HG03064 (cell line): Measurements from ENCODE around the gene ADPRHL1.
"Not testable (repeated sequence)": the region's sequence is repeated elsewhere in the genome, so short reads cannot be mapped to it uniquely, and the experiment has no call there.

Source experiments
- ATAC-seq: cut with Tn5 transposase; IDR thresholded peaks from one replicate; pipeline ENCODE4 v1.9.1; 2021; ENCODE audit warnings: low read depth; ENCODE audit not compliant: unreplicated experiment

The ADPRHL1 gene

DNA sequence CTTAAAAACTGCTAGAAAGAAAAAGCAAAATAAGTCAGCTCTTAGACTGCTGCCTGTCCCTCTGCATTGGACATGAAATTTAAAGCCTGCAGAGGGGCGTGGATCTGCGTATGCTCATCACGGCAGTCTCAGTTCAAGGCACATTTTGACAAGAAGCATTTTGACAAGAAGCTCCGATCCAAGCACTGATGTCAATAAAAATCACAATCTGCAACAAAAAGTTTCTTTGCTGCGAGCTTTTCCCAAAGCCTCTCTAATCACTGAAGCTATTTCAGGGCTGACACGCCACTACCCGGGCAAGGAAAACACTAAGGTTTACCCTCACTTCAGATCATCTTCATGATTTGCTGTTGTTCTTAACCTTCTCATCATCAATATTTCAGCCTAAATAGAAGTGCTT lies 29.8 kb upstream of the ADPRHL1 start:
- ATAC-seq = no peak

DNA sequence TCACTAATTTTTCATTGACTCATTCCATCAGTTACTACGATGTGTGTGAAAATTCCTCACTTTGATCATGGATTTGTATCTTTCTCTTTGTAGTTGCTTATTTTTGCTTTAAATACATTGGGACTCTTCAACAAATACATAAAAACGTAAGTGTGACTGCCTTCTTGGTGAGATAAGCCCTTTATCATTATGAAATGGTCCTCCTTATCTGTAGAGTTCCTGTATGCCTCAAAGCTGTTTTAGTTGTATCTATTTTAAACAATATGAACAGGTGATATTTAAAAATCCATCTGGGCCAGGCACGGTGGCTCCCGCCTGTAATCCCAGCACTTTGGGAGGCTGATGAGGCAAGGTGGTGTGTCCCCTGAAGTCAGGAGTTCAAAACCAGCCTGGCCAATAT lies 25.9 kb upstream of the ADPRHL1 start:
- no peak for ATAC-seq

DNA sequence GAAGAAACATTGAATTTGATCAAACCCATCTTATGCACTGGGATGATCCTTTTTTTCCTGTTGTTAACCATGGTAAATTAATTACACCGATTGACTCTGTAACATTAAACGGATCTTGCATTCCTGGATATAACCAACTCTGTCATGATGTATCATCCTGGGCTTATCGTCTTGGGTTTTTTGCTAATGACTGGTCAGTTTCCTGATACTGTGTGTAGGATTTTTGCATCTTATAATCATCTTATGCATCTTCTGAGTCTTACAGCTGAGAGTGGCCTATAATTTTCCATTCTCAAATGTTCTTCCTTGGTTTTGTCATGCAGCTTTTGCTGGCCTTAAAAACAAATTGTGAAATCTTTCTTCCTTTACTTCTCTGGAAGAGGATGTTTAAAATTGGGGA lies 24.4 kb upstream of the ADPRHL1 start:
- ATAC-seq = no peak

DNA sequence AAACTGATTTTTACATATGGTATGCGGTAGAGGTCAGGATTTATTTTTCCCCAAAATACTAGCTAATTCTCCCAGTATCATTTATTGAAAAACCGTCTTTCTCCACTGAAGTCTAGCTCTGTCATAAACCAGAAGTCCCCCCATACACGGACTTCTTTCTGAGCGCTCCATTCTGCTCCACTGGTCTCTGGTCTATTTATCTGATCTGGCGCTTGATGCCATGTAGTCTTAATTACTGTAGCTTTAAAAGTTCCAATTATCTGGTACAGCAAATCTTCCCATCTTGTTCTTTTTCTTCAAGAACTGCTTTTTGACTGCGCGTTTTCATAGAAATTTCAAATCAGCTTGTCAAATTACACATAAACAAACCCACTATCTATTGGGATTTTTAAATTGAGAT lies 23.5 kb upstream of the ADPRHL1 start:
- no peak for ATAC-seq

DNA sequence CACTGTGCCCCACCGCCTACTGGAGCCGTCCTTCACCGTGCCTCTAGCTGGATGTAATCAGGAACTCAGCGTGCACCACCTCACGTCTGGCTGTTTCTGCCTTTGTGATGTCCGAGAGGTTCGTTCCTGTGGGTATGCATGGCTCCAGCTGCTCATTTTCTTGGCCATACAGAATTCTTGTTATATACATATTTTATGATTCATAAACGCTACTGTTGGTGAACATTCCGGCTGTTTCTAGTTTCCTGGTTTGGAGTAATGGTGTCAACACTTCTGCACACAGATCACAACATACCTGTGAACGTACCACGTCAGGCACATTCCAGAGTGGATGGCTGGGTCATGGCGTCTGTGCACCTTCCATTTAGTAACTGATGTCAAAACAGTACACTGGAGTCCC lies 22.6 kb upstream of the ADPRHL1 start:
- no peak for ATAC-seq

DNA sequence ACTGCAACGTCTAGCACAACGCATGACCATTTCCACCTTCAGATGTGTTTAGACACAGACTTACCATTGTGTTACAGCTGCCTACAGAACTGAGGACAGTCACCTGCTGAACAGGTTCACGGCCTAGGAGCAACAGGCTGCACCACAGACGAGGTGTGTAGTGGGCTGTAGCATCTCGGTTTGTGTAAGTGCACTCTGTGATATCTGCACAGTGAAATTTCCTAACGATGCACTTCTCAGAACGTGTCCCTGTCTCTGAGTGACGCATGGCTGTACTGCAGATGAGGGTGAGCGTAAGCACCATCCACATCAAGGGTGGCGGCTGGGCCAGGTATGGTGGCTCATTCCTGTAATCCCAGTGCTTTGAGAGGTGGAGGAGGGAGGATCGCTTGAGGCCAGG lies 22.0 kb upstream of the ADPRHL1 start:
- no peak for ATAC-seq

DNA sequence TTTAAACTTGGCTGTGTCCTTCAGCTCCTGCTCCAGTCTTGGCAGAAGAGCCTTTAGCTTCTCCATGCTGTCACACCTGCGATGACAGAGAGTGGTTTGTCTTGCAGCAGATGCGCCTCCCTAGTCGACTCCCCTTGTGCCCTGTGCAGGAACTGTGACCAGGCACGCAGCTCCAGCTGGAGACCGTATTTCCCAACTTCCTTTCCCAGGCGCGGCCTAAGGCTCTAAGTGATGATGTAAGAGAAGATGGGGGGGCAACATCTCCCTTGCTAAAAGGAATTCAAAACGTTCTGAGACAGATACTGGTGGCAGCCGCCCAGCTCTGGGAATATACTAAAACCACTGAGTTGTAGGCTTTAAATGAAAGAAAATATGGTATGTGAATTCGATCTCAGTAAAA lies 20.9 kb upstream of the ADPRHL1 start:
- no peak for ATAC-seq

DNA sequence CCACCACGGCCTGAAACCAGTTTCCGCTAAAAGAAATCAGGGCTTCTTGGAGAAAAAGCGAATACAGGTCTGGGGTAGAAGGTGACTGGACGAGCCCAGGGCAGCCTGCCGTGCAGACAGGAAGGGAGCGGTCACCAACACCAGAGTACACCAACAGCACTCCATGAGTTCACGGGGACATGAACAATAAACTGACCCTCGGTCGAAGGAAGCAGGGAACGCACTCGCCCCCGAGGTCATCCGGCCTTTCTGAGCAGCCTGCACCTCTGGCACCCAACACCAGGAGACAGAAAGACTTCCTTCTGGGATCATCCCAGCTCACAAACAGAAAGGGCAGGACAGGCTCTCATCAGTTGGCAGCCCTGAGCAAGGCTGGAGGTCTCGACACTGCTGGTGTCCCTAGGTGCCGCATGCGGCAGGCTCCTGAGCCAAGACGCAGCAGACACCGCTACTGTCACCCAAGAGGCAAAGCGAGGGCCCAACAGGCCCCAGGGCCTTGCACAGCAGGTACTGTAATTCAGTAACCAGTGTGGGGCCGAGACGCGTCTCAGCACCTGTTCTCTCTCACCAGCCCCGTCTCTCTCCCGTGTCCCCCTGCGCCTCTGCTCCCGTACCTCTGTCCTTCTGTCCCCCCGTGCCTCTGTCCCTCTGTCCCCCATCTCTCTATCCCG lies 19.2 kb upstream of the ADPRHL1 start:
- no peak for ATAC-seq

DNA sequence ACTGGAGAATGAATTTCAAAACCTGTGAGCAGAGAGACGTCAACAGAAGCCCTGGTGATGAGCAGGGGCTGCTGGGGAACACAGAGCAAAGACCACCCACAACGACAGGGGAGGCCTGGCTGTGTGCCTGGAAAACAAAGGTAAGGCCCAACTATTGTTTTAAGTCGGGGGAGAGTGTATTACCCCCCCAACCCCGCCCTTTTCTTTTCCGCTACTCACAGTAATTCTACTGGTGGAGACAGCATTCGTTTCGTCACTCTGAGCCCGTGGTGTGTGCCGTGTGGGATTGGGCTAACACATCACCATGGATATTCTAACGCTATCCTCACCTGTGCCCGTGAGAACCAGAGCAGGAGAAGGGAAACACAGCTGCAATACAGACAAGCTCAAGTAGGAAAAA lies 18.6 kb upstream of the ADPRHL1 start:
- ATAC-seq = no peak

DNA sequence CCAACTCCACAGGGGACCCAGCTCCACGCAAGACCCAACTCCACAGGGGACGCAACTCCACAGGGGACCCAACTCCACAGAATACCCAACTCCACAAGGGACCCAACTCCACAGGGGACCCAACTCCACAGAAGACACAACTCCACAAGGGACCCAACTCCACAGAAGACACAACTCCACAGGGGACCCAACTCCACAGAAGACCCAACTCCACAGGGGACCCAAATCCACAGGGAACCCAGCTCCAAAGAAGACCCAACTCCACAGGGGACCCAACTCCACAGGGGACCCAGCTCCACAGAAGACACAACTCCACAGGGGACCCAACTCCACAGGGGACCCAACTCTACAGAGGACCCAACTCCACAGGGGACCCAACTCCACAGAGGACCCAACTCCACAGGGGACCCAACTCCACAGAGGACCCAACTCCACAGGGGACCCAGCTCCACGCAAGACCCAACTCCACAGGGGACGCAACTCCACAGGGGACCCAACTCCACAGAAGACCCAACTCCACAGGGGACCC lies 17.4 kb upstream of the ADPRHL1 start:
- ATAC-seq = not testable (repeated sequence)

DNA sequence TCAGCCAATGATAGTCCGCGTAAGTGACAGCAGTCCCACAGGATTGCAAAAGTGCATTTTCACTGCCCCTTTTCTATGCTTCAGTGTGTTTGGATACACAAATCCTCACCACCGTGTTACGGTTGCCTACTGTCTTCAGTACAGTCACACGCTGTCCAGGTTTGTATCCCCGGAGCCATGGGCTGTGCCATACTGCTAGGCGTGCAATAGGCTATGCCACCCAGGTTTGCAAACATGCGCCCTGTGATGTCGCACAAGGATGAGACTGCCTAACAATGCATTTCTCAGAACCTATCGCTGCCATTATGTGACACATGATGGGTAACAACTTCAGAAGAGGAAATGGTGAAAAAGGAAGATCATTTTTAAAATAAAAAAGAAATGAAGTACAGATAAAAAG lies 16.8 kb upstream of the ADPRHL1 start:
- ATAC-seq = no peak

DNA sequence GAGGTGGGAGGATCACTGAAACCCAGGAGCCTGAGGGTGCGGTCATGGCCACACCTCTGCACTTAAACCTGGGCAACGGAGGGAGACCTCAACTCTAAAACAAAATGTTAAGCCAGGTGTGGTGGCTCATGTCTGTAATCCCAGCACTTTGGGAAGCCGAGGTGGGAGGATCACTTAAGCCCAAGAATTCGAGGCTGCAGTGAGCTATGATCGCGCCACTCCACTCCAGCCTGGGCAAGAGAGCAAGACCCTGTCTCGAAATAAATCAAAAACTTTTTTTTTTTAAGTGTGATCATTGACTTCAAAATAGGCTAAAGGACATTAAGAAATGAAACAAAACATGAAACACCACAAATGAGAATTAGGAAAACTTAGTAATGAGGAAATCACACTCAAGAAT lies 16.3 kb upstream of the ADPRHL1 start:
- no peak for ATAC-seq

DNA sequence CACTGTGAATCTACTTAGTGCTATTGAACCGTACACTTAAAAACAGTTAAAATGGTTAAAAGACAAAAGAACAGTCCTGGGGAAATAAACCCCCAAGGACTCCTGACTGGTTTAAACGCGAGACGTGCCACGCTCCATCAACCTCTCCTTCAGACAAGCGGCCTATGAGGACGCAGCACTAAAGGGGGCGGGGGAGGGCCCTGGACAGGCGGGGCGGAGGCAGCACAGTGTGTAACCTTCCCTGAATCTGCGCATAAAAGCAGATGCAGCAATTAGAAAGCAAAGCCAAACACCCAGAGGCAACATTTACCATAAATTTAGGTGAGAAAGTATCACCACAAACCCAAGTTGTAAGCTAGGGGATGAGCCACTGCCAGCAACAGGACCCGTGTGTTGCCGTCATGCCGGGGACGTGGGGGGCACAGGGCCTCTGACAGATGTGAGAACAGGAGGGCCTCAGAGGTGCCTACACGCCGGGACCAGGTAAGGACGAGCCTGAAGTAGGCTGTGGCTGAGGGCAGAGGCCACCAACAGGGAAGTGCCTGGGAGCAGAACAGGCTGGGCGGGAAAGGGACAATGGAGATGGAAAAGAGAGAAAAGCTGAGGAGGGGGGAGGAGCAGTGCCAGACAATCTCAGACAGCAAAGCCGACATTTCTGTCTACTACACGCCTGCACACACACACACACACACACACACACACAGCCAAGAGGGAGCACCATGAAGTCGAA lies 15.3 kb upstream of the ADPRHL1 start:
- ATAC-seq = no peak

DNA sequence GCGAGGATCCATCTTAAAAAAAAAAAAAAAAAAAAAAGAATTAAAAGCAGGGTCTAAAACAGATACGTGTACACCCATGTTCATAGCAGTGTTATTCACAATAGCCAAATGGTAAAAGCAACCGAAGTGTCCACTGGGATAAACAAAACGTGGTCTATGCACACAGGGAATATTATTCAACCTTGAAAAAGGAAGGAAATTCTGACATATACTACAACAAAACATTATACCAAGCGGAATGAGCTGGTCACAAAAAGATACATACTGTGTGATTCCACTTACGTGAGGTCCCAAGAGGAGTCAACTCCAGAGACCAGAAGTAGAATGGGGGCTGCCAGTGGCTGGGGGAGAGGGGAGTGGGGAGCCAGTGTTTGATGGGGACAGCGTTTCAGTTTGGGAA lies 14.7 kb upstream of the ADPRHL1 start:
- ATAC-seq = no peak

DNA sequence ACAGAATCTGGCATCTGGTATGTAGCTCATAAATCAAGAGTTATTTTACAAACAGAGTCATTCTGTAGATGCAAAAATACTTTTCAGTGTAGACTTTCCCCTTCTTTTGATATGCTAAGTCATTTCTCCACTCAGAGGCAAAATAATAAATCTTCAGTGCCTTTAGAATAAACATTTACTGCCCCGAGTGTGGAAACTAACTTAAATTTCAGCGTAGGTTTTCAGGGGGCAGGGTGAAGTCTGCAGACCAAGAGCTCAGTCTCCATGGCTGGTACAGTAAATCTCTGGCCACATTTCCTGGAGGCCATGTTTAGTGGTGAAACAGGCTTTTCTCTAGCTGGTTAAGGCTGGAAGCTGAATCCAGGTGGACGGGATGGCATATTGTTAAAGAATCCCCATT lies 13.1 kb upstream of the ADPRHL1 start:
- no peak for ATAC-seq

DNA sequence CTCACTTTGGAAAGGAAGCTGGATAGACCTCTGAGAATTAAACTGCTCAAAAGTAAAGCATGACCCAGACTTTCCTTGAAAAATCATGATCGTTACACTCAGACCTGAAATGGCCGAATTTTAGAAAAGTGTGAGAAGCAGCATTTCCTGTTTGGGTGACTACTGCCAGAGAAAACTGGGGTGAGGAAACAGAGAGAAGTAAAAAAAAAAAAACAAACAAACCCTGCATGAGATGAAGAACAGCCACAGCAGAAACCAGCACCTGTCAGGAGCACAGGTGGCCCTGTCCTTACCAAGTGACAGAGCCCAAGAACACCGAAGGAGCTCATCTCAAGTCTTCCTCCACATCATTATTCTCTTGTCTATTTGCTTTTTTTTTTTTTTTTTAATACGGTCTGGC lies 12.0 kb upstream of the ADPRHL1 start:
- ATAC-seq = no peak

DNA sequence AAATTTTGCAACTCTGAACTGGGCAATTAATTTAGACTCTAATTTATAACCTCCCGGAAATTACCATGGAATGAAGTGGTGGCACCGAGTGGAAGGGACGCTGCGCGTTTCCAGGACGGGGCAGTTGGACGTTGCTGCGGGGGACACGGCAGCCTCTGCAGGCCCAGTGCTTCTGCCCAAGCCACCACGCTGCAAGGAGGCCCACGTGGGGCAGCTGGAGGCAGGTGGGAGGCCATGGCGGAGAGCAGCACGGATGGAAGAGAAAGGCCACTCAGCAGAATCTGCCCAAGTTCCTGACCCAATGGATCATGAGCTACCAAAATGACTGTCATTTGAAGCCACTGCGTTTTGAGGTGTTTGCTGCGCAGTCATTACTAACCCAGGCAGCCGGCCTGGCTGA lies 11.2 kb upstream of the ADPRHL1 start:
- ATAC-seq = no peak

DNA sequence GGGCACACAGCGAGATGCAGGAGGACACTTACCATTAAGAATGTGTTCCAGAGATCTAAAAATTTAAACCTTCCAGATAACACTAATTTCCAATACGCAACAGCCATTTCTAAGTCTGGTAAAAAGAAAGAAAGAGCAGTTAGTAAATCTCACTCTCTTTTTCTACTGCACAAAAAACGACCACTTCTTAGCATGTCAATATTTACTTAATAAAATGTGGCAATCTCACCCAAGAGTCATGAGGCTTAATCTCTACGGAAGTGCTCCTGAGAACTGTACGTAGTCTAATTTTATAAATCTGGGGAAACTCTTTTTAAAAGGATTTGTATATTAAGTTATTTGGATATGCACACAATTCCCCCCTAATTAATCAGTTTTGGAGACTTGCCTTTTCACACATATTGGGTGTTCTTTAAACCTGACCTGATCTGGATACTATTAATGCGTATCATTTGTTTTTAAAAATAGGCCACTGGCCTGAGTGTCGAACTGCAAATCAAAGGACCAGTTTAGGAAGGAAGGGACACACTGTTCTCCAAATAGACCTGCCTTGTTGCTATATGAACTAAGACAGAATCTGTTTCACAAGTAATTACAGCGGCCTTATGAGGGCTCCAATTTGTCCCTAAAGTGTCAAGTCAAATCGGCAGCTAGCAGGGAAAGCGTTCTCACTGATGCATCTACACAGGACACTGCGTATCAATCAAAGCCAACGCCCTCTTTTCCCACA lies 7.9 kb upstream of the ADPRHL1 start:
- no peak for ATAC-seq

DNA sequence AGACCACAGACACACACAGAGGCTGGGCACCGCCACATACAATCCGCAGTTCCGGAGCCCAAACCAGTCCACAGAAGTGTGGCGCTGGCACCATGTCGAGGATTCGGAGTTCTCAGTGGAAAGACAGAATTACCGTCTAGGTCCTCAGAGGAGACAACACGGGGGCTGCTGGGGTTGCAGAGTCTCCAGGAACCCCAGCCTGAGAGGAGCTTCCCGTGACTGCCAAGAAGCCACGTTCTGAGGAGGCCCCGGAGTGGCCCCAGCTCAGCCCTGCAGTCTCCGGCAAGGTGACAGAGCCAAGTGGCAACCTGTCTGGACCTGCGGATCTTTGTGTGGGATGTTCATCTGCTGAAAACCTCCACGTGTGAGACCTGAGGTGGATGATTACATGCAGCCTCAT lies 7.3 kb upstream of the ADPRHL1 start:
- no peak for ATAC-seq

DNA sequence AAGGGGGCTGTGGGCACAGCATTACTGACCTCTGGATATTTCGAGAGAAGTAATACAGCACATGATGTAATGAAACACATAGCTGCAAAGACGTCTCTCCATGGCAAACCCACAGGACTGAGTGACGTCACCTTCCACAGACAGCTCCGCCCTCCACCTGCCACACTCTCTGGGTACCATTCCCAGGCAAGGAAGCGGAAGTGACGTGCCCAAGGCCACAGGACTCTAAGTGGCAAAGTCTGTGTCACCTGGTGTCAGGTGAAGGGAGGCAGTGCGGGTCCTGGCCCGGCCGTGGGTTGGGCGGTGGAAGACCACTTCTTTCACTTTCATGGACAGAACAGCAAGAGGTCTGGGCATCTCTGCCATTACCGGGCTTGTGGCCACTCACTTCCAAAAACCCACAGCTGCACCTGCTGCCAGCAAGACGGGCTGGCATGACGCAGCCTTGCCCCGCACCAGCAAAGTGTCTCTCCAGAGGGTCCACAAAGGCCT lies 6.8 kb upstream of the ADPRHL1 start:
- ATAC-seq = no peak

DNA sequence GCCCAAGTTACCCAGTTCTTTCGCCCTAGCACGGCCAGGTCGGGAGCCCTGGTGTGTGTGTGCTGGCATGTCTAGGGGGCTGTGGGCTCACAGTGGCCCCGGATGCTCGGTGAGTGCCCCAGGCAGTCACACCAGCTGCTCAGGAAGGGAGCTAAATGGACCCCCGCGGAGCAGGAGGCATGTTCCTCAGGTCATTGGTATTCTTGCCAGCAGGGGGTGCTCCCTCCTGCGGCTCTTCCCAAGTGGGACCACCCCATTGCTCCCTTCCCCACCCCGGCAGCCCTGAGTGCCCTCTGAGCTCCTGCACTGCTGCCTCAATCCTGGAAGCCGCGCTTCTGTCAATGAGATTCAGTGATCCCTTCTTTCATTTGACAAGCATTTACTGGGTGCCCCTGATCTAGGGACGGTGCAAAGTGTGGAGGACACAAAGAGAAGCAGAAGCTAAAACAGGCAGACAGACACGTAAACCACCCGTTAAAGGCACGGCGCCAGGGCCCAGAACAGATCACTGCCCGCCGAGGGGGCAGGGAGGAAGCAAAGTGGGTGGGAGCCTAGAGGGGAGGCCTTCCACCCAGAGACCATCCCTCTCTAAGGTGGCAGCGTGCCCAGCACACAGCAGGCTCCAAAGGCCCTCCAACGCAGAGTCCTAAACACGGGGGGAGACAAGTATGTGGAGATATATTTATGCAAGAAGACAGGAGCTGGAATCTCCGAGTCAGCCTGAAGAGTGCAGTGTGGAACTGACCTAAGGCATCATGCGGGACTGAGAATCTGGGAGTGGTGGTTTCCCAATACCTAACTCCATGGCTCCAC lies 5.2 kb upstream of the ADPRHL1 start:
- no peak for ATAC-seq
